AG09319 (cell line): ENCODE measurements around the gene RTP5.

Experiments used
- DNase-seq: peaks from one replicate; pipeline ENCODE4 v3.0.0-alpha.2; 2010; ENCODE audit warnings: low read depth; ENCODE audit errors: extremely low read depth
- TF ChIP-seq, protein P1 (sequence below): IDR thresholded peaks from 2 replicates; pipeline ENCODE4 v1.5.1; 2011; ENCODE audit warnings: low read depth, mild to moderate bottlenecking, inconsistent platforms, low read length, moderate library complexity

The RTP5 gene

DNA sequence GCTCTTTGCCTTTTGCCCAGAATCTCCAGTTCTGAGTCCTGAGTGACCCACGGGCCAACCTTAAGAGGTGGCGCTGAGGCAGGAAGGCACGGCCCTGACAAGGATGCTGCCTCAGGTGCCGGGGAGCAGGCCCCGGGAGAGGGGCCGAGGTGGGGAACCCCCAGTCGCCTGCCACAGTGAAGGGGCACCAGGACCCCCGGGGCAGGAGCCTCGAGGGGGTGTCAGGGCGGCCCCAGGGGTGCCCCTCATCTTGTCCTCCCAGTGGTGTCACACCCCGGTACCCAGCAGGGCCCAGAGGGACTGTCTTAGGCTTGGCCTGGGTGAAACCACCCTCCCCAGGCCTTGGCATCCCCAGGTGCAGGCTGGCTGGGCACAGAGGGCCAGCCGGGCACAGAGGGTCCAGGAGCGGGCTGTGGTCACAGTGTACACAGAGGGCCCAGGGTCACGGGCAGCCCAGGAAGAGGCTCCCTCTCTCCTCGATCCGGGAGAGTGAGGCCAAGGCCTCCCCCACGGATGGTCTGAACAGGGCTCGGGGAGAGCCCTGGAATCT is 11.9 kb upstream of the RTP5 start:
- TF ChIP-seq, protein P1, sequence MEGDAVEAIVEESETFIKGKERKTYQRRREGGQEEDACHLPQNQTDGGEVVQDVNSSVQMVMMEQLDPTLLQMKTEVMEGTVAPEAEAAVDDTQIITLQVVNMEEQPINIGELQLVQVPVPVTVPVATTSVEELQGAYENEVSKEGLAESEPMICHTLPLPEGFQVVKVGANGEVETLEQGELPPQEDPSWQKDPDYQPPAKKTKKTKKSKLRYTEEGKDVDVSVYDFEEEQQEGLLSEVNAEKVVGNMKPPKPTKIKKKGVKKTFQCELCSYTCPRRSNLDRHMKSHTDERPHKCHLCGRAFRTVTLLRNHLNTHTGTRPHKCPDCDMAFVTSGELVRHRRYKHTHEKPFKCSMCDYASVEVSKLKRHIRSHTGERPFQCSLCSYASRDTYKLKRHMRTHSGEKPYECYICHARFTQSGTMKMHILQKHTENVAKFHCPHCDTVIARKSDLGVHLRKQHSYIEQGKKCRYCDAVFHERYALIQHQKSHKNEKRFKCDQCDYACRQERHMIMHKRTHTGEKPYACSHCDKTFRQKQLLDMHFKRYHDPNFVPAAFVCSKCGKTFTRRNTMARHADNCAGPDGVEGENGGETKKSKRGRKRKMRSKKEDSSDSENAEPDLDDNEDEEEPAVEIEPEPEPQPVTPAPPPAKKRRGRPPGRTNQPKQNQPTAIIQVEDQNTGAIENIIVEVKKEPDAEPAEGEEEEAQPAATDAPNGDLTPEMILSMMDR, result no peak

DNA sequence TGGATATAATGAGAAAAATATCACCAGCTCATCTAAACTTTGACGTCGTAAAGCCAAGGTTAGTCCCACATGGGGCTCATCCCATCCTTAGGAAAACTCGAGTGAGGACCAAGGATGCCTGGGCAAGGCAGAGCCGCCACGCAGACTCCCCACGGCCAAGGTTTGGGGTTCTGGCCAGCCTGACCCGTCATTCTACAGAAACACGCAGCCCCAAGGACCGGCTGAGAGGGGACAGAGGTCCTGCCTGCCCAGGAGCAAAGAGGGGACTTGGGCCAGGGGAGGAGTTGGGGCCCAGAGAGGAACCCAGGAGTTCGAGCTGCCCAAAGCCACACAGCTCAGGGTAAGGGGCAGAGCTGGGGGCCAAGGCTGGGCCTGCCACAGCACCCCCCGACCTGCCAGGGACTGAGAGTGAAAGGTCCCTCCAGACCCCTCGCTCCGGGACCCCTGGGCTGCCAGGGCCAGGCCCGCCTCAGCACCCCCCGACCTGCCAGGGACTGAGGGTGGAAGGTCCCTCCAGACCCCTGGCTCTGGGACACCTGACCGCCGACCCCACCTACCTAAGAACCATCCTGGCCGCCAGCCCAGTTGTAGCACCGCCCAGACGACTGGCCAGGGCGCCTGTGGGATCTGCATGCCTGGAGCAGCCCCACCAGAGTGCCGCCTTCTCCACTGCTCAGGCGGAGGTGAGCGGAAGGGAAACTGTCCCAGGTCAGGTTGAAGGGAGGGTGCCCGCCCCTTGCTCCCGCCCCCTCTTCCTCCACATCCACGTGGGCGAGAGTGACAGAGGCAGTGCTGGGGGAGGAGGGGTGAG is 11.1 kb upstream of the RTP5 start, which contains the start of gene PDCD1:
Gene PDCD1, minus strand, starts transcription at position 689 of the 811 bp plus-strand sequence. Its CDS starts 56 bp downstream, at position 633.
- TF ChIP-seq, protein P1, result no peak

More for the DNA sequence above, 11.9 kb upstream of the RTP5 start:
- DNase-seq, result no peak

DNA sequence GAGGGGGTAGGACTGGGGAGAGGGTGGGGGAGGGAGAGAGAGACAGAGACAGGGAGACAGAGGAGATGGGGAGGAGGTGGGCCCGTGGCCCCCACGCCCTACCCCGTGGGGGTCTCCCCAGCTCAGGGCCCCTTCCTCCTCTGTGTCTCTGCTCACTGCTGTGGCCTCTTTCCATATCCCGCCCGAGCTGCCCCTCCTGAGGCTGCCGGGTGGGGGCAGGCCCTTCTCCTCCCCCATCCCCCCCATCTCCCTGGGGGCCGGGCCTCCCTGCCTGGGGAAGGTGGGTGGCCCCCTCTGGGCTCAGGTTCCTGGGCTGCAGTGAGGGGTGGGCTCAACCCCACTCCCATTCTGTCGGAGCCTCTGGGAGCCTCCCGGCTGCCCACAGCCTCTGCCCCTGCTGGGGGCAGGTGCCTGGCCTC is 10.5 kb upstream of the RTP5 start:
- no peak for DNase-seq
- TF ChIP-seq, protein P1, result no peak

More for the DNA sequence above, 11.1 kb upstream of the RTP5 start, which contains the start of gene PDCD1:
- no peak for DNase-seq

DNA sequence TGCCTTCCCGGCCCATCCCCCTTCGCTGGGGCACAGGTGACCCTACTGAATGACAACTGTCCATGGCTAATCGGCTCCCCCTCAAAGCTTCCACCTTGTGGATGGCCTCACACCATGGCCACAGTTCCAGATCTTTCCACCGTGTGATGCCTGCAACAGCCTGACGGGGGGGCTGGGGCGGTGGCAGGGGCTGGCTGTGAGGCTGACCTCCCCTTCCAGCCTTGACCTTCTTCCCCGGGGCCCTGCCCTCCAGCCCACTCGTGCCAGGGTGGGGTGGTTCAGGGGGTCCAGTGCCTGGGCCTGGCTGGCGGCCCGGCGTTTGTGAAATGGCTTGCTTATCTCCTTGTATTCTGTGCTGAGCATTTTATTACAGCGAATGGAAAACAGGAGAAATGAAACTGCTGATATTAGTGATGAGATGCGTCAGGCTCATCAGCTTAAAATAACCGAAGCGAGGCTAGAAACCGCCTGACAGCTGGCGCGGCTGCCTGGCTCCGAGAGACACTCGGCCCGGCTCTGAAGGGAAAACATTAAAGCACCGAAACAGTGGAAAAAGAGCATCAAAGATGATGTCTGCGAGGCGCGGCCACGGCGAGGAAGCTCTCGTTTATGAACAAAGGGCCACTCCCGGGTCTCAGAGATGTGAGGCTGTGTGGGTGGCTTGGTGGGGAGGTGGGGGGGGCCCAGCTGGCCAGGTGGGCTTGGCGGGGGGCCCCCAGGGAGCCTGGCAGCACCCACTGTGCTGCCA is 9.9 kb upstream of the RTP5 start:
- TF ChIP-seq, protein P1, result peak; percentile 25
- DNase-seq, result no peak

DNA sequence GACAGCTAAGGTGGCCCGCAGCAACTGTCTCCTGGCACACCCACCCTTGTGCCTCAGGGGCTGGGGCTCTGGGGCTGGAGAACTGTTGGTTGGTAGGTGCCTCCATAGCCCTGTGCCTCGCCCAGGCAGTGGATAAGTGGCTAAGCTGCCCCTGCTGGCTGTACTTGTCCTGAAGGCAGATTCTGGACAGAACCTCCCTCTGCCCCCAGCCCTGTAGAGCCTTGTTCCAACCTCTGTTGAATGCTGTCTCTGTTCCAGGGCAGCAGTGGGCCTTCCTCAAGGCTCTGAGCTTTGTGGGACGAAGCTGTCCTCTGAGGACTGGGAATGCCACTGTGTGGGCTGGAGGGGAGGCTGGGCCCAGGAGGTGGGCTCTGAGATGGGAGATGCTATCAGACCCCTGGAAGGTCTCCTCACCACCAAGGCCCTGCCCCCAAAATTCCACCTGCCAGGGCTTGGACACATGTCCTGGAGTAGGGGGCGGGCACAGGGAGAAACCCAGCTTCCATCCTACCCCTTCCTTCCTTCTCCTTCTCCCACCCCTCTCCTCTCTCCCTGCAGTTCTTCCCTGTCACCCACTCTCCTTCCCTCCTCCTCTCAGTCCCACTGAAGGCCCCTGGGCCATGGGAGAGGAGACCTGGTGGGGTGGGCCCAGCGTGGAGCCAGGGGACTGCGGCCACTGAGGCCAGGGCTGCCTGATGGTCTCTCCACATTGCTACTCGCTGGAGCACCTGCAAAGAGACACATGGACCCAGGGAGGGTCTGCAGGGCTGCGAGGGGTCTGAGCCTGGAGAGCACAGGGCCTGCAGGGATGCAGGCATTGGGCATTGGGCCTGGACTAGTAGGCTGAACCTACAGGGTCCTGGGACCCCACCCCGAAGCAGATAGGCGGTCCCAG is 9.1 kb upstream of the RTP5 start:
- TF ChIP-seq, protein P1, result no peak
- DNase-seq, result no peak

DNA sequence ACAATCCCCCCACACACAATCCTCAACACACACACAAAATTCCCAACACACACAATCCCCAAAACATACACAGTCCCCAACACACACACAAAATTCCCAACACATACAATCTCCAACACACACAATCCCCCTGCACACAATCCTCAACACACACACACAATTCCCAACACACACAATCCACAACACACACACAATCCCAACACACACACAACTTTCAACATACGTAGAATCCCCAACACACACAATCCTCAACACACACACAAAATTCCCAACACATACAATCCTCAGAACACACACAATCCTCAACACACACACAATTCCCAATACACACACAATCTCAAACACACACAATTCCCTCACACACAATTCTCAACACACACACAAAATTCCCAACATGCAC is 8.3 kb upstream of the RTP5 start:
- TF ChIP-seq, protein P1, result no peak
- DNase-seq, result no peak
